NCI-H128 (cell line): ENCODE data around the gene CES3.

Experiments used
- DNase-seq: peaks from one replicate; lab custom pipeline; 2025; ENCODE audit not compliant: unreplicated experiment; lab: John Stamatoyannopoulos, UW

CES3 gene

GRCh38 chr16:66961065-66961744, at the start of gene CES3:
Gene CES3 (plus strand): TSS chr16:66961266. CDS start chr16:66961308, 42 bp downstream.
- no peak for DNase-seq

- DNase-seq: no peak
Observed at GRCh38 chr16:66911801-66912200, 49.3 kb upstream of the CES3 start.

GRCh38 chr16:66913081-66913480, 48.0 kb upstream of the CES3 start:
- no peak for DNase-seq

- no peak for DNase-seq
Observed at GRCh38 chr16:66913711-66914110, 47.4 kb upstream of the CES3 start.

GRCh38 chr16:66914541-66914940, 46.5 kb upstream of the CES3 start:
- no peak for DNase-seq

- no peak for DNase-seq
Observed at GRCh38 chr16:66915041-66915440, 46.0 kb upstream of the CES3 start.

- no peak for DNase-seq
Observed at GRCh38 chr16:66916518-66916917, 44.5 kb upstream of the CES3 start.

GRCh38 chr16:66917741-66918140, 43.3 kb upstream of the CES3 start:
- DNase-seq: no peak

- DNase-seq: no peak
Observed at GRCh38 chr16:66918355-66918754, 42.7 kb upstream of the CES3 start.

GRCh38 chr16:66918803-66919568, 42.1 kb upstream of the CES3 start, which contains the start of gene CDH16:
Gene CDH16 (minus strand): TSS chr16:66918885. CDS start chr16:66918065, 820 bp downstream.
- no peak for DNase-seq

GRCh38 chr16:66919569-66920298, 41.3 kb upstream of the CES3 start:
- no peak for DNase-seq

- no peak for DNase-seq
Observed at GRCh38 chr16:66920299-66920590, 40.8 kb upstream of the CES3 start.

- DNase-seq: no peak
Observed at GRCh38 chr16:66920924-66921680, 40.0 kb upstream of the CES3 start.

GRCh38 chr16:66921729-66922450, 39.2 kb upstream of the CES3 start:
- no peak for DNase-seq

- no peak for DNase-seq
Observed at GRCh38 chr16:66923247-66923731, 37.8 kb upstream of the CES3 start.

- DNase-seq: no peak
Observed at GRCh38 chr16:66923866-66924265, 37.2 kb upstream of the CES3 start.

GRCh38 chr16:66924527-66925321, 36.3 kb upstream of the CES3 start:
- no peak for DNase-seq

- DNase-seq: no peak
Observed at GRCh38 chr16:66925322-66925840, 35.7 kb upstream of the CES3 start, which contains the start of gene RRAD. Gene RRAD (minus strand): TSS chr16:66925535. CDS start chr16:66925179, 356 bp downstream.
